Measurements from ENCODE around the gene GRIA4.
"Not testable (repeated sequence)": the region's sequence is repeated elsewhere in the genome, so short reads cannot be mapped to it uniquely, and the experiment has no call there.

GRIA4 gene

DNA sequence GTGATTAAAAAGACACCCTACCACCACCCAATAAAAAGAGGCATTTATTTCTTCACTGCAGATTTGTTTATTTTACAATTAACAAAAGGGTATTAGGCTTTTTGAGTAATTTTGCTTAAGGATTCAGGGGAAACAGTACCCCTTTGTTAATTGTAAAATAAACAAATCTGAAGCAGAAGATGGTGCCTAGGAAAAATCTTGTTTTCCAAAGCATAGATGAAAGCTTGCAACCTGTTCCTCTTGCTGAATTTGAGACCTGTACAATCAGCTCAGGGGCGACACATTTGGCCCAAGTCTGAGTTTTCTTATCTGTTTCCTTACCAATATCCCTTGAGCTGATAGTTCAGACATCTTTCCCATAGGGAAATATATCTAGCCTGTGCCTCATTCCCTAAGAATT lies 171.9 kb downstream of the GRIA4 start:
- no peaks in the 10 kb centered on the region for H3K4me1 ChIP-seq (ENCODE audit: control insufficient read depth, insufficient read depth, low read length)
- H3K4me3 ChIP-seq (ENCODE audit: low read depth, low read length), result no peak overlapping the region
- CTCF ChIA-PET, result interaction anchor here (0.5 kb wide), 1 partner anchor 170 kb away, joined by 4 read pairs; no protein-coding TSS in a partner anchor
- H3K27ac ChIP-seq (ENCODE audit: extremely low read depth, low read depth, low read length), result no peak overlapping the region
- POLR2A ChIA-PET, result no interaction called here
- no peaks in the 10 kb centered on the region for H3K9me3 ChIP-seq (ENCODE audit: control insufficient read depth, insufficient read depth, low read depth, low read length)
- no peak for TF ChIP-seq ZNF837 (tag by site-specific recombination; IDR thresholded peaks at IDR 0.05)
- TF ChIP-seq ZNF561 (tag by site-specific recombination; IDR thresholded peaks at IDR 0.05; ENCODE audit: borderline replicate concordance), result no peak
- H3K36me3 ChIP-seq (ENCODE audit: control insufficient read depth in 2 of 2, insufficient read depth in 1 of 2, low read length in 2 of 2), result no peaks in the 10 kb centered on the region

DNA sequence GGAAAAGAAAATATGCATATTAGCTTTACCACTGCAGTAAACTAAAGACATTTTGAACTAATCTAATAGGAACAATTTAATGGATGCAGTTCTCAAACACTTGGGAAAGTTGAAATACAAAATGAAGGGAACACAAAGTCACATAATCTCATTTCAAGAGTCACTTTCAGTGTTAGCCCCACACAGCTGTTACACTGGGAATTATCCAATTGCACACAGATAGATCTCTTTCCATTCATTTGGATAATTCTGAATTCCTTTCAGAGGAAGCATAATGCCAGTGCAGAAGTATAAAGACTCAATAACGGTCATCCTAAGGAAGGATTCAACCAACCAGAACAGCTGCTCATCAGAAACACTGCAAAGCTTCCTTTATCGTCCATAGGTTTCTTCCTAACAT lies 173.3 kb downstream of the GRIA4 start:
- Histone ChIP-seq H3K4me3 (ENCODE audit: low read depth, low read length) (no peak overlapping the region), H3K4me1 (ENCODE audit: control insufficient read depth, insufficient read depth, low read length) (no peaks in the 10 kb centered on the region), H3K36me3 (ENCODE audit: control insufficient read depth in 2 of 2, insufficient read depth in 1 of 2, low read length in 2 of 2) (no peaks in the 10 kb centered on the region), H3K9me3 (ENCODE audit: control insufficient read depth, insufficient read depth, low read depth, low read length) (no peaks in the 10 kb centered on the region), H3K27ac (ENCODE audit: extremely low read depth, low read depth, low read length) (no peak overlapping the region)
- no peak for TF ChIP-seq YY1 (tag by site-specific recombination; IDR thresholded peaks at IDR 0.05)
- TF ChIP-seq BCL11A (tag by site-specific recombination; IDR thresholded peaks at IDR 0.05; ENCODE audit: low read depth), result no peak
- no peak for TF ChIP-seq ZBTB1 (tag by site-specific recombination; IDR thresholded peaks at IDR 0.05)
- no peak for TF ChIP-seq ZNF600 (tag by site-specific recombination; IDR thresholded peaks at IDR 0.05)
- TF ChIP-seq KLF1 (tag by site-specific recombination; IDR thresholded peaks at IDR 0.05), result no peak
- TF ChIP-seq ZNF169 (tag by site-specific recombination; IDR thresholded peaks at IDR 0.05), result no peak
- TF ChIP-seq ZNF701 (tag by site-specific recombination; IDR thresholded peaks at IDR 0.05), result no peak
- TF ChIP-seq ZIC2 (tag by site-specific recombination; IDR thresholded peaks at IDR 0.05), result no peak
- TF ChIP-seq ZNF76 (tag by site-specific recombination; IDR thresholded peaks at IDR 0.05; ENCODE audit: borderline replicate concordance, low read depth), result no peak
- TF ChIP-seq ZNF513 (tag by site-specific recombination; IDR thresholded peaks at IDR 0.05), result no peak
- no peak for TF ChIP-seq ZNF112 (tag by site-specific recombination; IDR thresholded peaks at IDR 0.05)
- TF ChIP-seq OVOL3 (tag by site-specific recombination; IDR thresholded peaks at IDR 0.05), result no peak
- TF ChIP-seq ZNF660 (tag by site-specific recombination; IDR thresholded peaks at IDR 0.05), result no peak
- TF ChIP-seq, protein P1, sequence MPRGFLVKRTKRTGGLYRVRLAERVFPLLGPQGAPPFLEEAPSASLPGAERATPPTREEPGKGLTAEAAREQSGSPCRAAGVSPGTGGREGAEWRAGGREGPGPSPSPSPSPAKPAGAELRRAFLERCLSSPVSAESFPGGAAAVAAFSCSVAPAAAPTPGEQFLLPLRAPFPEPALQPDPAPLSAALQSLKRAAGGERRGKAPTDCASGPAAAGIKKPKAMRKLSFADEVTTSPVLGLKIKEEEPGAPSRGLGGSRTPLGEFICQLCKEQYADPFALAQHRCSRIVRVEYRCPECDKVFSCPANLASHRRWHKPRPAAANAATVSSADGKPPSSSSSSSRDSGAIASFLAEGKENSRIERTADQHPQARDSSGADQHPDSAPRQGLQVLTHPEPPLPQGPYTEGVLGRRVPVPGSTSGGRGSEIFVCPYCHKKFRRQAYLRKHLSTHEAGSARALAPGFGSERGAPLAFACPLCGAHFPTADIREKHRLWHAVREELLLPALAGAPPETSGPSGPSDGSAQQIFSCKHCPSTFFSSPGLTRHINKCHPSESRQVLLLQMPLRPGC (tag by site-specific recombination; IDR thresholded peaks at IDR 0.05), result no peak
- POLR2A ChIA-PET, result no interaction called here
- CTCF ChIA-PET, result no interaction called here

DNA sequence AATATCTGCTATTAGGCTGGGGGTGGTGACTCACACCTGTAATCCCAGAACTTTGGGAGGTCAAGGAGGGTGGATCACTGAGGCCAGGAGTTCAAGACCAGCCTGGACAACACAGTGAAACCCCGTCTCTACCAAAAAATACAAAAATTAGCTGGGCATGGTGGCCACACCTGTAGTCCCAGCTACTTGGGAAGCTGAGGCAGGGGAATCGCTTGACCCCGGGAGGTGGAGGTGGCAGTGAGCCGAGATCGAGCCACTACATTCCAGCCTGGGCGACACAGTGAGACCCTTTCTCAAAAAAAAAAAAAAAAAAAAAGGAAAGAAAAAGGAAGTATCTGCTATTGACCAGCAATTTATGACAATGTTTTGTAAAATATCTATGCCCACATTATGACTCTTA lies 176.0 kb downstream of the GRIA4 start:
- H3K4me3 ChIP-seq (ENCODE audit: low read depth, low read length); CTCF ChIA-PET; H3K4me1 ChIP-seq (ENCODE audit: control insufficient read depth, insufficient read depth, low read length); H3K27ac ChIP-seq (ENCODE audit: extremely low read depth, low read depth, low read length); POLR2A ChIA-PET; H3K36me3 ChIP-seq (ENCODE audit: control insufficient read depth in 2 of 2, insufficient read depth in 1 of 2, low read length in 2 of 2); H3K9me3 ChIP-seq (ENCODE audit: control insufficient read depth, insufficient read depth, low read depth, low read length): not testable (repeated sequence)

GRCh38 chr11:105786741-105787140 lies 176.9 kb downstream of the GRIA4 start:
- ChIA-PET POLR2A (no interaction called here), CTCF (interaction anchor here (0.7 kb wide), 1 partner anchor 1177 kb away, joined by 3 read pairs; no protein-coding TSS in a partner anchor)
- no peak for TF ChIP-seq ZNF791 (tag by site-specific recombination; IDR thresholded peaks at IDR 0.05)
- no peak overlapping the region for H3K27ac ChIP-seq (ENCODE audit: extremely low read depth, low read depth, low read length)
- H3K36me3 ChIP-seq (ENCODE audit: control insufficient read depth in 2 of 2, insufficient read depth in 1 of 2, low read length in 2 of 2), result no peaks in the 10 kb centered on the region
- no peaks in the 10 kb centered on the region for H3K9me3 ChIP-seq (ENCODE audit: control insufficient read depth, insufficient read depth, low read depth, low read length)
- no peaks in the 10 kb centered on the region for H3K4me1 ChIP-seq (ENCODE audit: control insufficient read depth, insufficient read depth, low read length)
- H3K4me3 ChIP-seq (ENCODE audit: low read depth, low read length), result no peak overlapping the region

Data from HEK293 (cell line).